Measurements from ENCODE around the gene CD300C.
"Not testable (repeated sequence)": the region's sequence is repeated elsewhere in the genome, so short reads cannot be mapped to it uniquely, and the experiment has no call there.

The CD300C gene

DNA sequence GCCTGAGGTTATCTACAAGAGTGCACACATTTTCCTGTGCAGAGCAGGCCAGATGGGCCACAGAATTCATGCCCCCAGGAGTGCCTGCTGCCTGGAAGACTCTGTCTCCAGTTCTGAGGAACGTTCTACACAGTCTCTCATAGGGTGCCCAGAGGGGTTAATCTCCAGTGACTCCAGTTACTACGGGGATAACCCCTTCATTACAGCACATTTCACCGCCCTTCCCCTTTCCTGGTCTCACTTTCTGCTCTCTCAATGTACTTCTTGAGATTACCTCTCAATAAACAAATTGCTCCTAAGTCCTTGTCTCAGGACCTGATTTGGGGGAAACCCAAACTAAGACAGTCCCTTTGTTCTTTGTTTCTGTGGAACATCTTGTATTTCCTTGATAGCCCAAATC lies 15.7 kb upstream of the CD300C start:
- DNase-seq, result no peak

DNA sequence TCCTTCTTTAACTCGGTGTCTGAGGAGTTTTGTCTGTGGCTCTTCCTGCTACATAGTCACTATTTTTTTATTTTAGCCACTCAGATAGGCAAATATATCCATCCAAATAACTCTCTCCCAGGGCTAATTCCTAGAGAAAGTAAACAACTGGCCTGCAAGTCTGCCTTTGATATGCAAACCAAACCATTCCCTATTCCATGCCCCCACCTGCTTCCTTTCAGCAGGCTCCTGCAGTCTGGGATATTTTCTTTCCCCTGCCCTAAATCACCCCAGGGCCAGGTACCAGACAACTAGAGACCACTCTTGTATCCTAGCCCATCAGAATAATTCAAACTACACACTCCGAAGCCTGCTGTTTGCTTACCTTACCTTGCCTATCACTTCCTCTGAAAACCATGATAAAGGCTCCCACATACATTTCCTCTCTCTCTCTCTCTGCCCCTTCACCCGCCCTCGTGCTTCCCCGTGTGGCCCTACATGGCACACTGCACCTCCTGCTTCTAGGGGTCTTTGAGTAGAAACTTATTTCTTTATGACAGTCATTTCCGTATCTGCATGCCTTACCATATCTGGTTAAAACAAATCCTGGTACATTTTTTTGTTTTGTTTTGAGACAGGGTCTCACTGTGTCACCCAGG lies 13.1 kb upstream of the CD300C start:
- DNase-seq, result no peak

GRCh38 chr17:74558402-74558801 lies 12.5 kb upstream of the CD300C start:
- DNase-seq, result not testable (repeated sequence)

DNA sequence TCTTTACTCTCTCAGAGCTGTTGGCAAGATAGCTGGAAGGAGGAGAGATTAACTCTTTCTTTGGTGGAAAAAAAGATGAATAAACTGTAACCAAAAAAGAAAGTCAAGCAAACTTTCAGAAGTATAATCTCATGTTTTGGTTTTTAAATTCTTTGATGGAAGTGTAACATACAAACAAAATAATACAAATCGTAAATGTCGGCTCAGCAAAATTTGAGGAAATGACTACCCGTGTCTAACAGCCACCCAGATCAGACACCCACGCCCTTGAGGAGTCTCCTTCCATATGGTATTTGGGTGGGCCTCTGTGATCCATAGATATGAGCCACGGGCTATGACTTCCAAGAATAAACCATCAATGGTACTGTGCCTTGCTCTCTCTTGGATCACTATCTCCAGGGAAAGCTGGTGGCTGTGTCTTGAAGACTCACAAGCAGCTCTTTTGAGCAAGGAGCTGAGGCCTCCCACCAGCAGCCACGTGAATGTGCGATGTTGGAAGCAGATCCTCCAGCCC lies 9.6 kb upstream of the CD300C start:
- DNase-seq, result no peak

GRCh38 chr17:74554909-74555308 lies 9.0 kb upstream of the CD300C start:
- DNase-seq, result no peak

GRCh38 chr17:74552037-74552436 lies 6.1 kb upstream of the CD300C start:
- DNase-seq, result no peak

GRCh38 chr17:74550602-74551001 lies 4.7 kb upstream of the CD300C start:
- DNase-seq, result no peak

GRCh38 chr17:74549343-74549742 lies 3.4 kb upstream of the CD300C start:
- no peak for DNase-seq

DNA sequence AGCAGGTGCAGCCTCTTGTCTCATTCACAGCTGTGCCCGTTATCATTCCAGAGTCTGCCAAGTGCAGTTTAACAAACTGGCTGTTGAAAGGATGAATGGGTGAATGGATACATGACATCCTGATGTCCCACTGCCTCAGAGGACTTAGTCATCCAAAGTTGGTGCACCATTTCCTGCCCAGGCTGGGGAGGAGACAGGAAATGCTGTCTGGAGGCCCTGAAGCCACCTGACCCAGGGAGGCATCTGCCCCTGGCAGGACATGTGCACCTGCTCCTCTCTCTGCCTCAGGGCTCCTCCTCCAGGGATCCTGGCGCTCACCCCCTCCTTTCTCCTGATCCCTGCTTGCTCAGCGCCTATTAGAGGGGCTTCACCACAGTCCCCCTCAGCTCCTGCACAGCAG lies 1.8 kb upstream of the CD300C start:
- DNase-seq, result no peak

GRCh38 chr17:74547264-74547663 lies 1.3 kb upstream of the CD300C start:
- no peak for DNase-seq

DNA sequence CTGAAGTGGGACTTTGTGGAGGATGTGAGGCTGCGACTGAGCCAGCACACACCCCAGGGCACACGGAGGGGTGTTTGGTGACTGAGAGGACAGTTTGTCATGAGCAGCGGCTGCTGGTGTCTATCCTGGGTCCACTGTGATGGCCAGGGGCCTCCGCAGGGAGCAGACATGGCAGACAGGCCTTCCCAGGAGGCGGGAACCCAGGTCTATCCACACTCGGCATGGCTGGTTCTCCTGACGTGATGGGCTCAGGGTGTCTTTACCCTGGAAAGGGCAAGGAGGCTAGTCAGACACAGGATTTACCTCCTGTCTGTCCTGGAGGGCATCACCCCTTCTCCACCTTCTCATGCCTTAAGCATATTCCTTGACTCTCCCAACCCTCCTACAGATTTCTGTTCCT lies 671 bp upstream of the CD300C start:
- no peak for DNase-seq

GRCh38 chr17:74544991-74545842 lies 698 bp downstream of the CD300C start:
- DNase-seq, result no peak

DNA sequence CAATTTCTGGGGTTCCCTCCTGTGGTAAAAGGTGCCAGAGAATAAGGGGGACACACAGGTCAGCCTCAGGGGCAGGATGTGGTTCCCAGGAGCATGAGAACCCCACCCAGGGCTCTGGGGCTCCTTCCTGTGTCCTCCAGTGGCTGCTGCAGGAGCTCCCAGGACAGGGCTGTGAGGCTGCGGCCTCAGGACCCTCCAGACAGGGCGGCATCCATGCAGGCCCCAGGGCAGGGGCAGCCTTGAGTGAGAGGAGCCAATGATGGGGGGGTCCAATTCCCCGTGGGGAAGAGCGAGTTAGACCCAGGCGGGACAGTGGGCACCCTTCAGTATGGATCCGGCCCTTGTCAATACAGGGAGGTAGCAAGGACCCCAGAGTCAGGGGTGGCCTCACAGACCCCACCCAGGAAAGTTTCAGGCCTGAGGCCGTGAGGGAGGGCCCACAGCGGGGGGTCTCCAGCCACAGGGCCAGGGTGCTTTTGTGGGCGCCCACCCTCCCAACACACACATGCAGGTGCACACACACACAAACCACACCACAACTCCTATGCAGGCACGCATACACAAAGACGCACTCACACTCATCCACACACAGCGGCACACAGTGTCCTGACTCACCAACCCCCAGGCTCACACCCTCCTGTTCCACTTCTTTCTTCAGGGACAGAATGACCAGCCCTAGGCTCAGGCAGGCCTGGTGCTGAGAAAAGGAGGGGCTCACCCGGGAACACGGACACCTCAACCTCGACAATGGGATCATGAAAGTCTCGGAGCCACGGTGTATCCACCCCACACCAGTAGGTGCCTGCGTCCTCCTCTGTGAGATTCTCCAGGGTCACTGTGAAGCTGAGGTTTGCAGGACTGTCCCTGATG lies 1.8 kb downstream of the CD300C start:
- DNase-seq, result no peak

DNA sequence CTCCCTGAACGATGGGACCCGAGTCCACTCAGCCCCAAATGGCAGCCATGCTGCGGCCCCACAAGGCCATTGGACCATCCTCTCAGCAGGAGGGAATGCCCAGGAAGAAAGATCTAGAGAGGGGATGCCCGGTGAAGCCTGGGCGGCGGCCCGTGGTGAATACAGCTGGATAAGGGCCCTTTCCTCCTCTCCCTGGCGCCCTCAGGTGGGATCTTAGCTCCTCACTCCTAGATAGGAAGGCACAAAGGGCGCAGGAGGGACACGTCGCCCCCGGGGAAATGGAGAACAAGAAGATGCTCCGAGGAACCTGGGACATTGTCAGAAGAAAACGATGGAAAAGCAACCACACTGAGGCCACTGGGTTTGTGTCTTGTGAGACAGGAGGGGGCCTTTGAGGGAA lies 2.5 kb downstream of the CD300C start:
- no peak for DNase-seq

GRCh38 chr17:74542727-74543383 lies 3.1 kb downstream of the CD300C start:
- DNase-seq, result no peak

- DNase-seq, result no peak
These were observed 3.7 kb downstream of the CD300C start for GRCh38 chr17:74542166-74542565.

DNA sequence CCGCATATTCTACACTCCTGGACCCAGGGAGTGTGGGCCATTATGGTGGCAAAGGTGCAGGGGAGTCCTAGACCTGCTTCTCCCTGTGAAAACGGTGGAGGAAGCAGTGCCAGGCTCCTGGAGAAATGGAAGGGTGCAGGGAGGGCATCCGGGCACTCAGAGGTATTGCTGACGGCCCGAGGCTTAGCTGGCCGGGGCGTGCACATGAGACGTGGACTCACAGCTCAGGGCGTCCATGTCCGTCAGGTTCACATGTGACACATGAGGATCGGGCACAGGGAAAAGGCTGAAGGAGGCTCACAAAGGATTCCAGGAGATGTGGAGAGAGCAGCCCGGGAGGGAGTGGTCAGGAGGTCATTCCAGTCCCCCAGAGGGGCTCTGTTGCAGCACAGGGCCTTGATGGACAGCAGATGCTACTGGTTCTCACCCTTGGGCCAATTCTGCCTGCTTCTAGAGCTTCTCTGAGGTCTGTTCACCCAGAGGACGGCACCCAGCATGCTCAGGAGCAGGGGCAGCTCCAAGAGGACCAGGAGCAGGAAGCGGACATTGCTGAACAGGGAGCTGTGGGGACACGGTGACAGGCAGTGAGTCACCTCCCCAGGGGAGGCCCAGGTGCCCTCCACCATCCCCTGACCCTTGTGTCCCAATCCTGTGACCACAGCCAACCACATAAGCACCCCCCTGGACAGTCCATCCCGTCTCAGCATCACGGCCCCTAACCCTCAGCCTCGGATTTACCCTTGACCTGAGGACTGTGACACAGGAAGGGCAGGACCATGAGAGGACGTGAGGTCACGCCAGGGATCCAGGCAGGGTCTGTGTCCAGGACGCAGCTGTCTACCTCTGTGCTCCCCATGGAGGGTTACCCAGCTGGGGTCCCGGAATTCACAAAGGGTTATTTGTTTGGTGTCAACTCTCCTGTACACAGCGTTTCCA lies 4.5 kb downstream of the CD300C start:
- no peak for DNase-seq

DNA sequence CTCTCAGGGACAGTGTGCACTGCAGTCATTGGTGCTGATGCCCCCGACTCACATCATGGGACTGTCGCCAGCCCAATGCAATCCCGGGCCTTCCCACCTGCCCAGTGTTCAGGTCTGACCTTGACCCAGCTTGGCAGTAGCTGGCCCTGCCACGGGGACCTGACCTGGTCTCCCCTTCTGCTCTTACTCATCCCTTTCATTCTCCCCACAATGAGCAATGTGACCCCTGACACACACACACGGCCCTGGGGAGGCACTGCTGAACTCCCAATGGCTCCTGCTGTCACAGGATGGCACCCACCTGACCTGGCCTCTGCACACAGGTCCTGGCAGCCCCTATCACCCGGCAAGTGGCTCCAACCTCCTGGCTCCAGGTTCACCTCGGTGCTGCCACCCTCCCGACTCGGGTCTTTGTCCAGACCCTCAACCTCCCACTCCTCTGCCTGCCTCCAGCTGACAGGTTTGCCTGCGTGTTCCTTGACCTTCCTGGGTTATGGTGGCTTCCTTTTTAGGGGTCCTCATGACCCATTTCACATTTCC lies 6.6 kb downstream of the CD300C start:
- no peak for DNase-seq

- no peak for DNase-seq
These were observed 9.0 kb downstream of the CD300C start for GRCh38 chr17:74536890-74537289.

DNA sequence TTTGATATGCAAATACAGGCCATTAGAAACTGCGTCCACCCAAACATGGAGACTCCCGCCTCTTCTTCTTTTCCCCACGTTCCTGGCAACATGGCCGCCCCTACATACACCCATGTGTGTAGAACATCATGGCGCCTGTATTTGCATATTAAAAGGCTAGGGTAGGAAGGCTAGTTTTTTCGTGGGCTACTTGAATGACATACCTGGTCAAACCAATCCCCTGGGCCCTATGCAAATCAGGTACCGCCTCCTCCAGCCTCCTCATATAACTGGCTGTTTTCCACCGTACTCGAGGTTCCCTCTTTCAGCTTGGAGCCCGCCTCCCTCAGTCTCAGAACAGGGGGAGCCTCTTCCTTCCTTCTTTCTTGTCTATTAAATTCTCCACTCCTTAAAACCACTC lies 13.8 kb downstream of the CD300C start:
- DNase-seq, result peak; percentile 45

DNA sequence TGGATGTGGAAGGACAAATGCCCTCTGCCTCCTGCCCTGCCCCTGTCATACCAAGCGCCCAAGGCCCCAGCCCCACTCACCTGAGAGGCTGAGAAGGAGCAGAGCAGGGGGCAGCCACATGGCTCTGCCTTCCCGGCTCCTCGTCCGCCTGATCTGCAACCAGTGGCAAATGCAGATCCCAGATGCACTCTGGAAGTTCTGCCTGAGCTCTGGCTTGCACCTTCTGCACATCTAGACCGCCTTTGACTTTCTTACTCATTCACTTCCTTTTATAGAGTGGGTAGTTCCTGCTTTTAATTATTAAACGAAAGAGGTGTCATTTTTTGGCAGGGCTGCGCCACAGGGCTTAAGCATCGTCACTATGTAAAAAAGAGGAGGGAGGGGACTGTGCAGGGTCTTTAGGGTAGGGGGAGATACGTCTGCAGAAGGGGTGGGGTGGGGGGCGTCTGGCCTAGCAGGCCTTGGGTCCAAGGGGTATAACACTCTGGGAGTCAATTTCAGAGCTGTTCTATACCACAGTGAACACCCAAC lies 14.6 kb downstream of the CD300C start, which contains the start of gene CD300LB:
CD300LB (minus strand) TSS at position 245 of the 531 bp plus-strand sequence; CDS start at position 120, 125 bp downstream.
- peak; percentile 38 for DNase-seq
